Measurements from ENCODE around the gene LLGL1. TPM values are rescaled to one million over a fixed set of nuclear protein-coding genes. Genes with fewer than 3 reads are reported as not detected.

LLGL1 gene
- total RNA-seq, 1 donor from 2014 or later: 46.1 TPM

GRCh38 chr17:18263885-18264682, 38.6 kb downstream of the LLGL1 start:
- DNase-seq (ENCODE audit: low read depth): no peak
- no peak overlapping the region for H3K4me3 ChIP-seq (ENCODE audit: low read depth, low read length)
- TF ChIP-seq, protein P1, sequence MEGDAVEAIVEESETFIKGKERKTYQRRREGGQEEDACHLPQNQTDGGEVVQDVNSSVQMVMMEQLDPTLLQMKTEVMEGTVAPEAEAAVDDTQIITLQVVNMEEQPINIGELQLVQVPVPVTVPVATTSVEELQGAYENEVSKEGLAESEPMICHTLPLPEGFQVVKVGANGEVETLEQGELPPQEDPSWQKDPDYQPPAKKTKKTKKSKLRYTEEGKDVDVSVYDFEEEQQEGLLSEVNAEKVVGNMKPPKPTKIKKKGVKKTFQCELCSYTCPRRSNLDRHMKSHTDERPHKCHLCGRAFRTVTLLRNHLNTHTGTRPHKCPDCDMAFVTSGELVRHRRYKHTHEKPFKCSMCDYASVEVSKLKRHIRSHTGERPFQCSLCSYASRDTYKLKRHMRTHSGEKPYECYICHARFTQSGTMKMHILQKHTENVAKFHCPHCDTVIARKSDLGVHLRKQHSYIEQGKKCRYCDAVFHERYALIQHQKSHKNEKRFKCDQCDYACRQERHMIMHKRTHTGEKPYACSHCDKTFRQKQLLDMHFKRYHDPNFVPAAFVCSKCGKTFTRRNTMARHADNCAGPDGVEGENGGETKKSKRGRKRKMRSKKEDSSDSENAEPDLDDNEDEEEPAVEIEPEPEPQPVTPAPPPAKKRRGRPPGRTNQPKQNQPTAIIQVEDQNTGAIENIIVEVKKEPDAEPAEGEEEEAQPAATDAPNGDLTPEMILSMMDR (conservative IDR thresholded peaks at IDR 0.05; ENCODE audit: low read depth, low read length): no peak

GRCh38 chr17:18267366-18267765, 41.9 kb downstream of the LLGL1 start:
- no peak overlapping the region for H3K4me3 ChIP-seq (ENCODE audit: low read depth, low read length)
- no peak for DNase-seq (ENCODE audit: low read depth)
- TF ChIP-seq, protein P1 (conservative IDR thresholded peaks at IDR 0.05; ENCODE audit: low read depth, low read length): no peak

GRCh38 chr17:18267927-18268711, 42.7 kb downstream of the LLGL1 start:
- TF ChIP-seq, protein P1 (conservative IDR thresholded peaks at IDR 0.05; ENCODE audit: low read depth, low read length): no peak
- no peak overlapping the region for H3K4me3 ChIP-seq (ENCODE audit: low read depth, low read length)
- no peak for DNase-seq (ENCODE audit: low read depth)

GRCh38 chr17:18270046-18270931, 44.9 kb downstream of the LLGL1 start:
- TF ChIP-seq, protein P1 (conservative IDR thresholded peaks at IDR 0.05; ENCODE audit: low read depth, low read length): no peak
- no peak for DNase-seq (ENCODE audit: low read depth)
- H3K4me3 ChIP-seq (ENCODE audit: low read depth, low read length): no peak overlapping the region

- no peak overlapping the region for H3K4me3 ChIP-seq (ENCODE audit: low read depth, low read length)
- TF ChIP-seq, protein P1 (conservative IDR thresholded peaks at IDR 0.05; ENCODE audit: low read depth, low read length): no peak
- no peak for DNase-seq (ENCODE audit: low read depth)
Measured at GRCh38 chr17:18277076-18277475, 51.6 kb downstream of the LLGL1 start.

DNA sequence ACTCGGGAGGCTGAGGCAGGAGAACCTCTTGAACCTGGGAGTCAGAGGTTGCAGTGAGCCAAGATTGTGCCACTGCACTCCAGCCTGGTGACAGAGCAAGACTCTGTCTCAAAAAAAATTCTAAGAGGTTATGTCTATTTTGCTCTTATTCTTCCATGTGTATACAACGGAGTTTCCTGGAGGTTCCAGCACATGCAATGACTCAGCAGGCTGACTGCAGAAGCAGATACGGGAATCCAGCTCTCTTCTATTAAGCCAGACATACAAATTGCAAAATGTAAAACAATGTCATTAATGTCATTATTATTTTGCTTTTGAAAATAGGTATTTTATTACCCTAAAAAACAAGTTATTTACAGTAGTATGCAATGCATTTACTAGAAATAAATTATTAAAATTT, 53.4 kb downstream of the LLGL1 start:
- no peak for DNase-seq (ENCODE audit: low read depth)
- H3K4me3 ChIP-seq (ENCODE audit: low read depth, low read length): no peak overlapping the region
- TF ChIP-seq, protein P1 (conservative IDR thresholded peaks at IDR 0.05; ENCODE audit: low read depth, low read length): no peak

Data from epithelial cell of proximal tubule (primary cell).